HepG2 (cell line): ENCODE data around the gene THADA. TPM values are rescaled to one million over a fixed set of nuclear protein-coding genes. Genes with fewer than 3 reads are reported as not detected.
A peak's percentile ranks its signal among the peaks of the same experiment; 100 is the strongest.

Source experiments
- BRCA1 ChIP-seq: sonication (generic); formaldehyde crosslinking; IDR thresholded peaks from 2 replicates; pipeline ENCODE4 v1.4.0; 2020; ENCODE audit warnings: missing genetic modification reagents
- GABPB1 ChIP-seq: IDR thresholded peaks from 2 replicates; pipeline ENCODE4 v1.6.1; 2016; ENCODE audit warnings: mild to moderate bottlenecking, missing genetic modification reagents, moderate library complexity, missing compliant biosample characterization
- HBP1 ChIP-seq: IDR thresholded peaks from 2 replicates; pipeline ENCODE4 v1.6.1; 2016; ENCODE audit warnings: low read depth, control low read depth
- MAX ChIP-seq: IDR thresholded peaks from 2 replicates; pipeline ENCODE4 v1.6.1; 2012; ENCODE audit warnings: inconsistent platforms
- MIXL1 ChIP-seq: IDR thresholded peaks from 2 replicates; pipeline ENCODE4 v1.6.1; 2016
- NR2F2 ChIP-seq: IDR thresholded peaks from 2 replicates; pipeline ENCODE4 v1.6.1; 2012; ENCODE audit warnings: low read depth, inconsistent platforms, borderline replicate concordance
- PATZ1 ChIP-seq: sonication (generic); formaldehyde crosslinking; IDR thresholded peaks from 2 replicates; pipeline ENCODE4 v1.4.0; 2020; ENCODE audit warnings: missing genetic modification reagents
- RBM22 ChIP-seq: fragments of 200-400 bp; formaldehyde crosslinking; optimal IDR thresholded peaks from 2 replicates; pipeline ENCODE3; 2017; ENCODE audit warnings: mild to moderate bottlenecking, low read length, moderate library complexity
- SIX4 ChIP-seq: sonication (generic); formaldehyde crosslinking; IDR thresholded peaks from 2 replicates; pipeline ENCODE4 v1.4.0; 2020; ENCODE audit warnings: missing genetic modification reagents
- SMAD3 ChIP-seq: sonication (generic); formaldehyde crosslinking; IDR thresholded peaks from 2 replicates; pipeline ENCODE4 v1.4.0; 2020; ENCODE audit warnings: missing genetic modification reagents
- SSRP1 ChIP-seq: IDR thresholded peaks from 2 replicates; pipeline ENCODE4 v1.6.1; 2016; ENCODE audit warnings: control low read depth
- TBX2 ChIP-seq: sonication (generic); formaldehyde crosslinking; IDR thresholded peaks from 2 replicates; pipeline ENCODE4 v1.5.0; 2020; ENCODE audit warnings: missing genetic modification reagents, mild to moderate bottlenecking, borderline replicate concordance
- ZFP36L1 ChIP-seq: sonication (generic); formaldehyde crosslinking; IDR thresholded peaks from 2 replicates; pipeline ENCODE4 v1.8.0; 2022; ENCODE audit warnings: mild to moderate bottlenecking, missing genetic modification reagents, moderate library complexity
- ZNF317 ChIP-seq: sonication (generic); formaldehyde crosslinking; IDR thresholded peaks from 2 replicates; pipeline ENCODE4 v1.5.0; 2020; ENCODE audit warnings: mild to moderate bottlenecking, missing genetic modification reagents
- ZNF501 ChIP-seq: sonication (generic); formaldehyde crosslinking; IDR thresholded peaks from 2 replicates; pipeline ENCODE4 v1.5.1; 2020; ENCODE audit warnings: mild to moderate bottlenecking, moderate library complexity, missing genetic modification reagents
- ZNF747 ChIP-seq: sonication (generic); formaldehyde crosslinking; IDR thresholded peaks from 2 replicates; pipeline ENCODE4 v1.8.1; 2023; ENCODE audit warnings: missing genetic modification reagents, mild to moderate bottlenecking, borderline replicate concordance
- ZSCAN31 ChIP-seq: sonication (generic); formaldehyde crosslinking; IDR thresholded peaks from 2 replicates; pipeline ENCODE4 v1.5.0; 2020; ENCODE audit warnings: low read depth, mild to moderate bottlenecking, missing genetic modification reagents
- polyA plus RNA-seq, 8 experiments: library from polyadenylated mRNA; depleted of rRNA in 3 of 8; stranded (reverse) in 7 of 8; unstranded in 1 of 8; fragments of >200 nt; fragmentation: Illumina TruSeq in 4 of 8; extraction: Trizol in 4 of 8; gene quantifications; 2 replicates each; pipeline versions ENCODE4 v1.2.1 to v1.2.3, GENCODE V29; 2011 to 2016; ENCODE audit warnings: low read depth in 4 of 8, missing spikeins in 1 of 8, mixed read lengths in 1 of 8; ENCODE audit not compliant: insufficient read depth in 1 of 8
- total RNA-seq, 5 experiments: library from RNA; depleted of rRNA; stranded (reverse); fragments of >200 nt; fragmentation: Illumina TruSeq; extraction: Trizol; gene quantifications; 2 replicates each; pipeline ENCODE4 v1.2.3, GENCODE V29; 2016; ENCODE audit warnings: low read depth in 1 of 5
- TF ChIP-seq, protein P1 (sequence below): IDR thresholded peaks from 2 replicates; pipeline ENCODE4 v1.6.1; 2016; ENCODE audit warnings: low read depth, missing genetic modification reagents, missing compliant biosample characterization
- TF ChIP-seq, protein P2 (sequence below): IDR thresholded peaks from 2 replicates; pipeline ENCODE4 v1.4.0; 2020; ENCODE audit warnings: mild to moderate bottlenecking, missing genetic modification reagents

THADA gene
- total and polyA plus RNA-seq, 2 of the 13 experiments (the other 11 are each of a cell fraction or from before 2014, with no cell fraction given) = 12.7 to 21.7 TPM

DNA sequence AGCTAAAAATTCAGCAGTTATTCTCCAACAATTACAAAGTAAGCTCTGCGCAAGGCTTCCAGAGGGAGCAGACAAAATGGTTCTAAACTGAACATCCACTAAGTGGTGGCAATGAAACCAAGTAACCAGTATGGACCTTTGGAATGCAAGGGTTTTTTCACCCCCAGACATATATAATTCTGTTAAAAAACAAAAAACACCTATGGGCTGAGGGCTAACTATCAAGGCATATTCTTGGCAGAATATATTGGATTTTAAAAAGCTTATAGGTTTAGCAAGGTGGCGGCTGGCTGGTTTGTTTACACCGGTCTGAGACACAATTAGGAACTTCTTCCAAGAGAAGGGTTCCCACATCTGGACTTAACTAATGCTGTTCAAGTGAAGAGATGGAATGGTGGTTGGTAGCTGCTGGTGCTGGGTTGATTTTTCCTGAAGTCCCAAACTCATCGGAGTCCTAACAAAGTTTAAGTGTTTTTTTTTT lies 372.3 kb downstream of the THADA start (continued):
- no peak for TF ChIP-seq HBP1 (CRISPR knock-in tag)
- TF ChIP-seq SSRP1 = peak; percentile 74; the same call in 1 of the 2 replicates
- TF ChIP-seq, protein P1, sequence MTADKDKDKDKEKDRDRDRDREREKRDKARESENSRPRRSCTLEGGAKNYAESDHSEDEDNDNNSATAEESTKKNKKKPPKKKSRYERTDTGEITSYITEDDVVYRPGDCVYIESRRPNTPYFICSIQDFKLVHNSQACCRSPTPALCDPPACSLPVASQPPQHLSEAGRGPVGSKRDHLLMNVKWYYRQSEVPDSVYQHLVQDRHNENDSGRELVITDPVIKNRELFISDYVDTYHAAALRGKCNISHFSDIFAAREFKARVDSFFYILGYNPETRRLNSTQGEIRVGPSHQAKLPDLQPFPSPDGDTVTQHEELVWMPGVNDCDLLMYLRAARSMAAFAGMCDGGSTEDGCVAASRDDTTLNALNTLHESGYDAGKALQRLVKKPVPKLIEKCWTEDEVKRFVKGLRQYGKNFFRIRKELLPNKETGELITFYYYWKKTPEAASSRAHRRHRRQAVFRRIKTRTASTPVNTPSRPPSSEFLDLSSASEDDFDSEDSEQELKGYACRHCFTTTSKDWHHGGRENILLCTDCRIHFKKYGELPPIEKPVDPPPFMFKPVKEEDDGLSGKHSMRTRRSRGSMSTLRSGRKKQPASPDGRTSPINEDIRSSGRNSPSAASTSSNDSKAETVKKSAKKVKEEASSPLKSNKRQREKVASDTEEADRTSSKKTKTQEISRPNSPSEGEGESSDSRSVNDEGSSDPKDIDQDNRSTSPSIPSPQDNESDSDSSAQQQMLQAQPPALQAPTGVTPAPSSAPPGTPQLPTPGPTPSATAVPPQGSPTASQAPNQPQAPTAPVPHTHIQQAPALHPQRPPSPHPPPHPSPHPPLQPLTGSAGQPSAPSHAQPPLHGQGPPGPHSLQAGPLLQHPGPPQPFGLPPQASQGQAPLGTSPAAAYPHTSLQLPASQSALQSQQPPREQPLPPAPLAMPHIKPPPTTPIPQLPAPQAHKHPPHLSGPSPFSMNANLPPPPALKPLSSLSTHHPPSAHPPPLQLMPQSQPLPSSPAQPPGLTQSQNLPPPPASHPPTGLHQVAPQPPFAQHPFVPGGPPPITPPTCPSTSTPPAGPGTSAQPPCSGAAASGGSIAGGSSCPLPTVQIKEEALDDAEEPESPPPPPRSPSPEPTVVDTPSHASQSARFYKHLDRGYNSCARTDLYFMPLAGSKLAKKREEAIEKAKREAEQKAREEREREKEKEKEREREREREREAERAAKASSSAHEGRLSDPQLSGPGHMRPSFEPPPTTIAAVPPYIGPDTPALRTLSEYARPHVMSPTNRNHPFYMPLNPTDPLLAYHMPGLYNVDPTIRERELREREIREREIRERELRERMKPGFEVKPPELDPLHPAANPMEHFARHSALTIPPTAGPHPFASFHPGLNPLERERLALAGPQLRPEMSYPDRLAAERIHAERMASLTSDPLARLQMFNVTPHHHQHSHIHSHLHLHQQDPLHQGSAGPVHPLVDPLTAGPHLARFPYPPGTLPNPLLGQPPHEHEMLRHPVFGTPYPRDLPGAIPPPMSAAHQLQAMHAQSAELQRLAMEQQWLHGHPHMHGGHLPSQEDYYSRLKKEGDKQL = no peak
- TF ChIP-seq, protein P2, sequence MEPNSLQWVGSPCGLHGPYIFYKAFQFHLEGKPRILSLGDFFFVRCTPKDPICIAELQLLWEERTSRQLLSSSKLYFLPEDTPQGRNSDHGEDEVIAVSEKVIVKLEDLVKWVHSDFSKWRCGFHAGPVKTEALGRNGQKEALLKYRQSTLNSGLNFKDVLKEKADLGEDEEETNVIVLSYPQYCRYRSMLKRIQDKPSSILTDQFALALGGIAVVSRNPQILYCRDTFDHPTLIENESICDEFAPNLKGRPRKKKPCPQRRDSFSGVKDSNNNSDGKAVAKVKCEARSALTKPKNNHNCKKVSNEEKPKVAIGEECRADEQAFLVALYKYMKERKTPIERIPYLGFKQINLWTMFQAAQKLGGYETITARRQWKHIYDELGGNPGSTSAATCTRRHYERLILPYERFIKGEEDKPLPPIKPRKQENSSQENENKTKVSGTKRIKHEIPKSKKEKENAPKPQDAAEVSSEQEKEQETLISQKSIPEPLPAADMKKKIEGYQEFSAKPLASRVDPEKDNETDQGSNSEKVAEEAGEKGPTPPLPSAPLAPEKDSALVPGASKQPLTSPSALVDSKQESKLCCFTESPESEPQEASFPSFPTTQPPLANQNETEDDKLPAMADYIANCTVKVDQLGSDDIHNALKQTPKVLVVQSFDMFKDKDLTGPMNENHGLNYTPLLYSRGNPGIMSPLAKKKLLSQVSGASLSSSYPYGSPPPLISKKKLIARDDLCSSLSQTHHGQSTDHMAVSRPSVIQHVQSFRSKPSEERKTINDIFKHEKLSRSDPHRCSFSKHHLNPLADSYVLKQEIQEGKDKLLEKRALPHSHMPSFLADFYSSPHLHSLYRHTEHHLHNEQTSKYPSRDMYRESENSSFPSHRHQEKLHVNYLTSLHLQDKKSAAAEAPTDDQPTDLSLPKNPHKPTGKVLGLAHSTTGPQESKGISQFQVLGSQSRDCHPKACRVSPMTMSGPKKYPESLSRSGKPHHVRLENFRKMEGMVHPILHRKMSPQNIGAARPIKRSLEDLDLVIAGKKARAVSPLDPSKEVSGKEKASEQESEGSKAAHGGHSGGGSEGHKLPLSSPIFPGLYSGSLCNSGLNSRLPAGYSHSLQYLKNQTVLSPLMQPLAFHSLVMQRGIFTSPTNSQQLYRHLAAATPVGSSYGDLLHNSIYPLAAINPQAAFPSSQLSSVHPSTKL (CRISPR knock-in tag) = no peak
- TF ChIP-seq ZNF317 (CRISPR knock-in tag) = no peak
- TF ChIP-seq BRCA1 (CRISPR knock-in tag) = 0 out of 2 replicates have a peak, but pooled peaks have one; percentile 48
- no peak for TF ChIP-seq PATZ1 (CRISPR knock-in tag)
- TF ChIP-seq TBX2 (CRISPR knock-in tag) = no peak
- no peak for TF ChIP-seq SMAD3 (CRISPR knock-in tag)
- no peak for TF ChIP-seq ZNF747 (CRISPR knock-in tag)
- TF ChIP-seq NR2F2 = no peak
- TF ChIP-seq MIXL1 = no peak
- no peak for TF ChIP-seq MAX
- no peak for TF ChIP-seq ZFP36L1 (CRISPR knock-in tag)
- no peak for TF ChIP-seq SIX4 (CRISPR knock-in tag)
- TF ChIP-seq ZSCAN31 = no peak
- no peak for TF ChIP-seq ZNF501 (CRISPR knock-in tag)
- peak; percentile 83 for TF ChIP-seq RBM22
- no peak for TF ChIP-seq GABPB1 (CRISPR knock-in tag)
